HCT116 (cell line): ENCODE measurements around the gene KIRREL2. TPM values are rescaled to one million over a fixed set of nuclear protein-coding genes. Genes with fewer than 3 reads are reported as not detected.

Experiments
- ATAC-seq: fragments of 200-7000 bp; cut with Tn5 transposase; 2 replicates; pipeline ENCODE4 v1.9.1; 2020; ENCODE audit warnings: mild to moderate bottlenecking, moderate library complexity
- BruUV-seq: library from RNA; stranded (reverse); fragments of 400-500 nt; replicated peaks from 2 replicates; lab custom pipeline; 2021; lab: Mats Ljungman, UMichigan
- CTCF ChIA-PET: fragments of 300-600 bp; sonication (Branson Sonifier 250); formaldehyde crosslinking; loops from one replicate; lab custom pipeline; 2021; ENCODE audit warnings: antibody characterized with exemption; lab: Charles Lee
- POLR2A ChIA-PET: fragments of 300-600, 350-600 bp; sonication (Branson Sonifier 250); formaldehyde crosslinking; loops from one replicate; lab custom pipeline; 2021; ENCODE audit warnings: antibody characterized with exemption; lab: Charles Lee
- RAD21 ChIA-PET, 2 experiments: fragments of 300-600 bp; sonication (Branson Sonifier 250); formaldehyde crosslinking; loops; one replicate each; lab custom pipeline; 2023; ENCODE audit warnings: low total read pairs in 2 of 2; ENCODE audit not compliant: uncharacterized antibody in 2 of 2, unreplicated experiment in 2 of 2, low non-redundant PET in 1 of 2; lab: Charles Lee
- DNase-seq: peaks from one replicate; pipeline ENCODE4 v3.0.0-alpha.2; 2010; ENCODE audit warnings: low read depth, low spot score
- H2AFZ ChIP-seq: fragments of 200-600 bp; shearing (Covaris generic), sonication (generic); 2 replicates; pipeline ENCODE4 v1.6.1; 2017; ENCODE audit warnings: low read depth, mixed run types, mixed read lengths, antibody characterized with exemption, low read length; ENCODE audit not compliant: poor library complexity, severe bottlenecking
- H3K27ac ChIP-seq: 2 replicates; pipeline ENCODE4 v1.5.1; 2012; ENCODE audit warnings: low read depth, low read length
- H3K27me3 ChIP-seq: fragments of 200-600 bp; sonication (generic); 2 replicates; pipeline ENCODE4 v1.6.1; 2016; ENCODE audit warnings: mixed run types, low read length, mixed read lengths; ENCODE audit not compliant: insufficient read depth
- H3K36me3 ChIP-seq, 2 experiments: fragments of 200-500 bp in 1 of 2; fragments of 200-600 bp in 1 of 2; sonication (Bioruptor generic) in 1 of 2; sonication (generic) in 1 of 2; 2 replicates each; pipeline versions ENCODE4 v1.5.1 to v1.6.1; 2014 to 2016; ENCODE audit warnings: low read length in 2 of 2, inconsistent platforms in 1 of 2, mixed read lengths in 1 of 2, mixed run types in 1 of 2; ENCODE audit not compliant: insufficient read depth in 2 of 2, control insufficient read depth in 1 of 2
- H3K4me1 ChIP-seq, 2 experiments: fragments of 200-600 bp in 1 of 2; sonication (generic) in 1 of 2; 2 replicates each; pipeline versions ENCODE4 v1.5.1 to v1.6.1; 2012 to 2017; ENCODE audit warnings: low read length in 2 of 2, inconsistent platforms in 1 of 2, mild to moderate bottlenecking in 1 of 2, mixed read lengths in 1 of 2, mixed run types in 1 of 2, moderate library complexity in 1 of 2; ENCODE audit not compliant: insufficient read depth in 2 of 2, control insufficient read depth in 1 of 2
- H3K4me2 ChIP-seq: fragments of 200-600 bp; sonication (generic); 2 replicates; pipeline ENCODE4 v1.6.1; 2017; ENCODE audit warnings: mixed run types, low read length, mixed read lengths
- H3K4me3 ChIP-seq, 2 experiments: fragments of 200-600 bp in 1 of 2; sonication (generic) in 1 of 2; replicated peaks in 1 of 2; 2 replicates each; pipeline ENCODE4 v1.5.1; 2011 to 2016; ENCODE audit warnings: low read length in 2 of 2, control low read depth in 1 of 2, low read depth in 1 of 2, mild to moderate bottlenecking in 1 of 2, mixed read lengths in 1 of 2, mixed run types in 1 of 2
- H3K79me2 ChIP-seq: fragments of 200-600 bp; sonication (generic); 2 replicates; pipeline ENCODE4 v1.6.1; 2017; ENCODE audit warnings: mild to moderate bottlenecking, mixed run types, low read length, moderate library complexity, mixed read lengths; ENCODE audit not compliant: insufficient read depth
- H3K9ac ChIP-seq: fragments of 200-600 bp; sonication (generic); 2 replicates; pipeline ENCODE4 v1.6.1; 2016; ENCODE audit warnings: low read length, mixed read lengths
- H3K9me2 ChIP-seq: fragments of 200-600 bp; sonication (generic), shearing (Covaris generic); 2 replicates; pipeline ENCODE4 v1.6.1; 2017; ENCODE audit warnings: mixed run types, mild to moderate bottlenecking, moderate library complexity; ENCODE audit not compliant: insufficient read depth
- H3K9me3 ChIP-seq, 2 experiments: fragments of 200-500 bp in 1 of 2; fragments of 200-600 bp in 1 of 2; sonication (Bioruptor generic) in 1 of 2; sonication (generic) in 1 of 2; 2 replicates each; pipeline ENCODE4 v1.6.1; 2014 to 2017; ENCODE audit warnings: low read length in 2 of 2, mixed read lengths in 2 of 2, inconsistent platforms in 1 of 2, low read depth in 1 of 2, mild to moderate bottlenecking in 1 of 2, mixed run types in 1 of 2, moderate library complexity in 1 of 2; ENCODE audit not compliant: control insufficient read depth in 1 of 2, insufficient read depth in 1 of 2
- H4K20me1 ChIP-seq: fragments of 200-600 bp; sonication (generic), shearing (Covaris generic); 2 replicates; pipeline ENCODE4 v1.6.1; 2017; ENCODE audit warnings: mixed run types, mild to moderate bottlenecking, moderate library complexity; ENCODE audit not compliant: insufficient read depth
- CBX3 ChIP-seq: IDR thresholded peaks from 2 replicates; pipeline ENCODE4 v1.6.1; 2012; ENCODE audit warnings: low read depth
- FOSL1 ChIP-seq: IDR thresholded peaks from 2 replicates; pipeline ENCODE4 v1.6.1; 2012; ENCODE audit warnings: low read depth
- JUND ChIP-seq: IDR thresholded peaks from 2 replicates; pipeline ENCODE4 v1.6.1; 2012
- RAD21 ChIP-seq: IDR thresholded peaks from 2 replicates; pipeline ENCODE4 v1.6.1; 2012; ENCODE audit warnings: low read depth, mild to moderate bottlenecking
- SRF ChIP-seq: IDR thresholded peaks from 2 replicates; pipeline ENCODE4 v1.6.1; 2012; ENCODE audit warnings: low read depth
- YY1 ChIP-seq: IDR thresholded peaks from 2 replicates; pipeline ENCODE4 v1.6.1; 2011; ENCODE audit warnings: low read length, low read depth, moderate library complexity, mild to moderate bottlenecking; ENCODE audit not compliant: insufficient replicate concordance; ENCODE audit errors: extremely low read depth
- intact Hi-C: fragments of 100-400 bp; cut with micrococcal nuclease; formaldehyde crosslinking; loops from 2 replicates; pipeline ENCODE4 v1.10.0; 2022
- total RNA-seq: library from RNA; stranded (reverse); gene quantifications from one replicate; pipeline ENCODE4 v1.2.1, GENCODE V29; 2021; ENCODE audit not compliant: unreplicated experiment

Gene KIRREL2
- total RNA-seq, 1 experiment from 2014 or later = 1.3 TPM

DNA sequence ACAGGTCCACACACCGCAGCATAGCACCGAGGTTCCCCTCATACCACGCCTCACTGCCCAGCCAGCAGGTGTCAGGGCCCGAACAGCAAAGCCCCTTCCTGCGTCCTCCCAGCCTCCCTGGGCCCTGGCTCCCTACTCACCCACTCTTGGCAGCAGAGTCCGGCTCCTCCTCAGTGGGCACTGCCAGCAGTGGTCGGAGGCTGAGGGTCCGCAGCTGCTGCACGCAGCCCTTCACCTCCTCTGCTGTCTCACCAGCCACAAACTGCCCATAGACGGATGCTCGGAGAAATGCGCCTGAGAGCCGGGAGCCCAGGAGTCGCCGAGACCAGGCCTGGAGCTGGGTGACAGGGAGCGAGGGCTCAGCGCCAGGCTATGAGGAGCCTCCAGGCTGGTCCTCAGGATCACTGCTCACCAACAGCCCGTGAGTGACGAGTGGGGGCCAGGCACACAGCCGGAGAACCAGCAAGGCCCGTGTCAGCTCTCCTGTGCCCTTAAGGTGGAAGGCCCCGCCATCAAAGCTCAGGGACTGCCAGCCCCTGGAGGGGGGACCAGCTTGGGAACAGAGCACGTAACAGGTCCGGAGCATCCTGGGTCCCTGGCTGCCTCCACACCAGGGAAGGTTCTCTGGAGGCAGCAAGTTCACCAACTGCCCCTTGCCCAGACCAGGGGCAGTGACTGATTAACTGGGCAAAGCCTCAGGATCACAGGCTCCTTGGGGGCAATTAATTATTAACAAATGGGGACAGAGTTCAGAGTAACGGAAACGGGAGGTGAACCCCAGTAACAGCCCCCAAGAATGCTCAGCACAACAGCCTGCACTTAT lies 44.3 kb upstream of the KIRREL2 start, which contains the start of gene PRODH2:
Gene PRODH2, minus strand, starts transcription at position 626 of the 823 bp plus-strand sequence. Its CDS starts 40 bp downstream, at position 586.
- H3K27me3 ChIP-seq = no peaks in the 10 kb centered on the region
- no peak within 1 kb of the TSS for H3K27ac ChIP-seq
- H4K20me1 ChIP-seq = no peaks in the 10 kb centered on the region
- no peaks in the 10 kb centered on the region for H3K79me2 ChIP-seq
- ChIA-PET CTCF (no interaction called here), POLR2A (no interaction called here), RAD21 (no interaction called here)
- H3K9ac ChIP-seq = no peak within 1 kb of the TSS
- ATAC-seq (no peak), DNase-seq (no peak)
- intact Hi-C loops = no loop called here
- no peak for TF ChIP-seq SRF
- H3K9me2 ChIP-seq = no peaks in the 10 kb centered on the region
- no peaks in the 10 kb centered on the region for H3K9me3 ChIP-seq
- no peak within 1 kb of the TSS for H3K4me3 ChIP-seq
- no peaks in the 10 kb centered on the region for H3K36me3 ChIP-seq
- no peaks in the 10 kb centered on the region for H3K4me1 ChIP-seq
- BruUV-seq = no TSS peak
- H3K4me2 ChIP-seq = no peak within 1 kb of the TSS
- H2AFZ ChIP-seq = no peak within 1 kb of the TSS

- intact Hi-C loops = no loop called here
- Histone ChIP-seq H4K20me1 (no peaks in the 10 kb centered on the region), H3K36me3 (no peaks in the 10 kb centered on the region), H3K9me3 (no peaks in the 10 kb centered on the region), H3K27ac (no peak overlapping the region), H3K27me3 (no peaks in the 10 kb centered on the region), H3K4me2 (no peak overlapping the region), H2AFZ (no peak overlapping the region), H3K9me2 (no peaks in the 10 kb centered on the region), H3K79me2 (no peaks in the 10 kb centered on the region), H3K4me1 (no peaks in the 10 kb centered on the region), H3K4me3 (no peak overlapping the region), H3K9ac (no peak overlapping the region)
- RAD21 ChIA-PET = no interaction called here
- no peak for DNase-seq
- BruUV-seq = no TSS peak
- POLR2A ChIA-PET = no interaction called here
- TF ChIP-seq CBX3 (no peak), FOSL1 (no peak), RAD21 (no peak), JUND (no peak), YY1 (no peak)
- CTCF ChIA-PET = no interaction called here
- ATAC-seq = no peak
Observed at GRCh38 chr19:35813043-35813890, 43.4 kb upstream of the KIRREL2 start.
